GM19043 (cell line): ENCODE results near the gene MIB1.
A peak's percentile ranks its signal among the peaks of the same experiment; 100 is the strongest.

Source experiments
- ATAC-seq: cut with Tn5 transposase; IDR thresholded peaks from one replicate; pipeline ENCODE4 v1.9.1; 2021; ENCODE audit warnings: low read depth; ENCODE audit not compliant: unreplicated experiment

The MIB1 gene

GRCh38 chr18:21865043-21865442, 124.5 kb downstream of the MIB1 start:
- ATAC-seq = no peak

GRCh38 chr18:21868770-21869169, 128.2 kb downstream of the MIB1 start:
- no peak for ATAC-seq

GRCh38 chr18:21889570-21889969, 149.0 kb downstream of the MIB1 start:
- ATAC-seq = no peak

GRCh38 chr18:21894619-21895367, 154.2 kb downstream of the MIB1 start:
- ATAC-seq = no peak

GRCh38 chr18:21896732-21897336, 156.2 kb downstream of the MIB1 start:
- ATAC-seq = no peak

GRCh38 chr18:21897811-21898210, 157.2 kb downstream of the MIB1 start:
- peak; percentile 77 for ATAC-seq

GRCh38 chr18:21900605-21901352, 160.2 kb downstream of the MIB1 start:
- ATAC-seq = no peak

- ATAC-seq = no peak
These were observed 160.9 kb downstream of the MIB1 start for GRCh38 chr18:21901423-21901945.

GRCh38 chr18:21903709-21904108, 163.1 kb downstream of the MIB1 start:
- no peak for ATAC-seq

- ATAC-seq = no peak
These were observed 164.3 kb downstream of the MIB1 start for GRCh38 chr18:21904856-21905255.

GRCh38 chr18:21907451-21907850, 166.9 kb downstream of the MIB1 start:
- no peak for ATAC-seq

GRCh38 chr18:21908711-21909110, 168.1 kb downstream of the MIB1 start:
- ATAC-seq = no peak

GRCh38 chr18:21910906-21911305, 170.3 kb downstream of the MIB1 start:
- ATAC-seq = no peak

GRCh38 chr18:21911551-21911950, 171.0 kb downstream of the MIB1 start:
- ATAC-seq = no peak

GRCh38 chr18:21912339-21913239, 172.0 kb downstream of the MIB1 start:
- no peak for ATAC-seq

- no peak for ATAC-seq
These were observed 174.2 kb downstream of the MIB1 start for GRCh38 chr18:21914739-21915319.

GRCh38 chr18:21915546-21915945, 175.0 kb downstream of the MIB1 start:
- no peak for ATAC-seq

- ATAC-seq = no peak
These were observed 176.0 kb downstream of the MIB1 start for GRCh38 chr18:21916594-21916993.

GRCh38 chr18:21918693-21919092, 178.1 kb downstream of the MIB1 start:
- no peak for ATAC-seq
